ENCODE data around the gene DENND1B.

DNA sequence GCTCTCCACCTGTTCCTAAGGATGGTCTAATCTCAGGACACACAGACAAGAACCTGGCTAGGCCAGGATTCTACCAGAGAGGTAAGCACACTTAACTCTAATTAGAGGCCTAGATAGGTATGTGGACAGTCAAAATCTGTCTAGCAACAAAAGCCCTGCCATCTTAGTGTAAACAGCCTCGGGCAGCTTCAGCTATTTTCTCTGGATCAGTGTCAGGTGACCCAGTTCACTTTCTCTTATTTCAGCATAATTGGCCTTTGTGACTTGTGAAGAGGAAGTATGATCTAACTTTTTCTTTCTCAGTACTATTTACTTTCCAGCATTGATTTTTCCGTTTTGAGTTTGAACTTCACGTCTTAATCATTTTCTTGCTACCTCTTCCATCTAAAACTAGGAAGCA is 289.5 kb downstream of the DENND1B start:
- TF ChIP-seq, protein P1, sequence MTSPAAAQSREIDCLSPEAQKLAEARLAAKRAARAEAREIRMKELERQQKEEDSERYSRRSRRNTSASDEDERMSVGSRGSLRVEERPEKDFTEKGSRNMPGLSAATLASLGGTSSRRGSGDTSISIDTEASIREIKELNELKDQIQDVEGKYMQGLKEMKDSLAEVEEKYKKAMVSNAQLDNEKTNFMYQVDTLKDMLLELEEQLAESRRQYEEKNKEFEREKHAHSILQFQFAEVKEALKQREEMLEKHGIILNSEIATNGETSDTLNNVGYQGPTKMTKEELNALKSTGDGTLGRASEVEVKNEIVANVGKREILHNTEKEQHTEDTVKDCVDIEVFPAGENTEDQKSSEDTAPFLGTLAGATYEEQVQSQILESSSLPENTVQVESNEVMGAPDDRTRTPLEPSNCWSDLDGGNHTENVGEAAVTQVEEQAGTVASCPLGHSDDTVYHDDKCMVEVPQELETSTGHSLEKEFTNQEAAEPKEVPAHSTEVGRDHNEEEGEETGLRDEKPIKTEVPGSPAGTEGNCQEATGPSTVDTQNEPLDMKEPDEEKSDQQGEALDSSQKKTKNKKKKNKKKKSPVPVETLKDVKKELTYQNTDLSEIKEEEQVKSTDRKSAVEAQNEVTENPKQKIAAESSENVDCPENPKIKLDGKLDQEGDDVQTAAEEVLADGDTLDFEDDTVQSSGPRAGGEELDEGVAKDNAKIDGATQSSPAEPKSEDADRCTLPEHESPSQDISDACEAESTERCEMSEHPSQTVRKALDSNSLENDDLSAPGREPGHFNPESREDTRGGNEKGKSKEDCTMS (CRISPR knock-in tag; conservative IDR thresholded peaks at IDR 0.05): no peak
- TF ChIP-seq ZNF138 (CRISPR knock-in tag; IDR thresholded peaks at IDR 0.05; ENCODE audit: low read depth) (no peak), SRSF1 (optimal IDR thresholded peaks at IDR 0.05; ENCODE audit: low read depth, low read length) (no peak), ZNF674 (CRISPR knock-in tag; IDR thresholded peaks at IDR 0.05; ENCODE audit: low read depth) (no peak), KLF16 (CRISPR knock-in tag; IDR thresholded peaks at IDR 0.05) (no peak), POLR2AphosphoS2 (IDR thresholded peaks at IDR 0.05; ENCODE audit: low read depth, low read length) (no peak), ZKSCAN1 (IDR thresholded peaks at IDR 0.05; ENCODE audit: low read length) (no peak), ZNF274 (CRISPR knock-in tag; IDR thresholded peaks at IDR 0.05) (no peak), POLR2AphosphoS5 (IDR thresholded peaks at IDR 0.05; ENCODE audit: low read depth, low read length) (no peak), CHD2 (IDR thresholded peaks at IDR 0.05; ENCODE audit: low read depth, low read length) (no peak)
- TF ChIP-seq, protein P2, sequence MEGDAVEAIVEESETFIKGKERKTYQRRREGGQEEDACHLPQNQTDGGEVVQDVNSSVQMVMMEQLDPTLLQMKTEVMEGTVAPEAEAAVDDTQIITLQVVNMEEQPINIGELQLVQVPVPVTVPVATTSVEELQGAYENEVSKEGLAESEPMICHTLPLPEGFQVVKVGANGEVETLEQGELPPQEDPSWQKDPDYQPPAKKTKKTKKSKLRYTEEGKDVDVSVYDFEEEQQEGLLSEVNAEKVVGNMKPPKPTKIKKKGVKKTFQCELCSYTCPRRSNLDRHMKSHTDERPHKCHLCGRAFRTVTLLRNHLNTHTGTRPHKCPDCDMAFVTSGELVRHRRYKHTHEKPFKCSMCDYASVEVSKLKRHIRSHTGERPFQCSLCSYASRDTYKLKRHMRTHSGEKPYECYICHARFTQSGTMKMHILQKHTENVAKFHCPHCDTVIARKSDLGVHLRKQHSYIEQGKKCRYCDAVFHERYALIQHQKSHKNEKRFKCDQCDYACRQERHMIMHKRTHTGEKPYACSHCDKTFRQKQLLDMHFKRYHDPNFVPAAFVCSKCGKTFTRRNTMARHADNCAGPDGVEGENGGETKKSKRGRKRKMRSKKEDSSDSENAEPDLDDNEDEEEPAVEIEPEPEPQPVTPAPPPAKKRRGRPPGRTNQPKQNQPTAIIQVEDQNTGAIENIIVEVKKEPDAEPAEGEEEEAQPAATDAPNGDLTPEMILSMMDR (CRISPR knock-in tag; IDR thresholded peaks at IDR 0.05): no peak
- TF ChIP-seq, protein P3, sequence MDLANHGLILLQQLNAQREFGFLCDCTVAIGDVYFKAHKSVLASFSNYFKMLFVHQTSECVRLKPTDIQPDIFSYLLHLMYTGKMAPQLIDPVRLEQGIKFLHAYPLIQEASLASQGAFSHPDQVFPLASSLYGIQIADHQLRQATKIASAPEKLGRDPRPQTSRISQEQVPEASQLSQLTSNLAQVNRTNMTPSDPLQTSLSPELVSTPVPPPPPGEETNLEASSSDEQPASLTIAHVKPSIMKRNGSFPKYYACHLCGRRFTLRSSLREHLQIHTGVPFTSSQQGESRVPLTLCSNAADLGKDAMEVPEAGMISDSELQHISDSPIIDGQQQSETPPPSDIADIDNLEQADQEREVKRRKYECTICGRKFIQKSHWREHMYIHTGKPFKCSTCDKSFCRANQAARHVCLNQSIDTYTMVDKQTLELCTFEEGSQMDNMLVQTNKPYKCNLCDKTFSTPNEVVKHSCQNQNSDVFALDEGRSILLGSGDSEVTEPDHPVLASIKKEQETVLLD (CRISPR knock-in tag; IDR thresholded peaks at IDR 0.05; ENCODE audit: low read depth): no peak
- TF ChIP-seq, protein P4, sequence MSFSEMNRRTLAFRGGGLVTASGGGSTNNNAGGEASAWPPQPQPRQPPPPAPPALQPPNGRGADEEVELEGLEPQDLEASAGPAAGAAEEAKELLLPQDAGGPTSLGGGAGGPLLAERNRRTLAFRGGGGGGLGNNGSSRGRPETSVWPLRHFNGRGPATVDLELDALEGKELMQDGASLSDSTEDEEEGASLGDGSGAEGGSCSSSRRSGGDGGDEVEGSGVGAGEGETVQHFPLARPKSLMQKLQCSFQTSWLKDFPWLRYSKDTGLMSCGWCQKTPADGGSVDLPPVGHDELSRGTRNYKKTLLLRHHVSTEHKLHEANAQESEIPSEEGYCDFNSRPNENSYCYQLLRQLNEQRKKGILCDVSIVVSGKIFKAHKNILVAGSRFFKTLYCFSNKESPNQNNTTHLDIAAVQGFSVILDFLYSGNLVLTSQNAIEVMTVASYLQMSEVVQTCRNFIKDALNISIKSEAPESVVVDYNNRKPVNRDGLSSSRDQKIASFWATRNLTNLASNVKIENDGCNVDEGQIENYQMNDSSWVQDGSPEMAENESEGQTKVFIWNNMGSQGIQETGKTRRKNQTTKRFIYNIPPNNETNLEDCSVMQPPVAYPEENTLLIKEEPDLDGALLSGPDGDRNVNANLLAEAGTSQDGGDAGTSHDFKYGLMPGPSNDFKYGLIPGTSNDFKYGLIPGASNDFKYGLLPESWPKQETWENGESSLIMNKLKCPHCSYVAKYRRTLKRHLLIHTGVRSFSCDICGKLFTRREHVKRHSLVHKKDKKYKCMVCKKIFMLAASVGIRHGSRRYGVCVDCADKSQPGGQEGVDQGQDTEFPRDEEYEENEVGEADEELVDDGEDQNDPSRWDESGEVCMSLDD (CRISPR knock-in tag; IDR thresholded peaks at IDR 0.05; ENCODE audit: borderline replicate concordance): no peak
- TF ChIP-seq, protein P5, sequence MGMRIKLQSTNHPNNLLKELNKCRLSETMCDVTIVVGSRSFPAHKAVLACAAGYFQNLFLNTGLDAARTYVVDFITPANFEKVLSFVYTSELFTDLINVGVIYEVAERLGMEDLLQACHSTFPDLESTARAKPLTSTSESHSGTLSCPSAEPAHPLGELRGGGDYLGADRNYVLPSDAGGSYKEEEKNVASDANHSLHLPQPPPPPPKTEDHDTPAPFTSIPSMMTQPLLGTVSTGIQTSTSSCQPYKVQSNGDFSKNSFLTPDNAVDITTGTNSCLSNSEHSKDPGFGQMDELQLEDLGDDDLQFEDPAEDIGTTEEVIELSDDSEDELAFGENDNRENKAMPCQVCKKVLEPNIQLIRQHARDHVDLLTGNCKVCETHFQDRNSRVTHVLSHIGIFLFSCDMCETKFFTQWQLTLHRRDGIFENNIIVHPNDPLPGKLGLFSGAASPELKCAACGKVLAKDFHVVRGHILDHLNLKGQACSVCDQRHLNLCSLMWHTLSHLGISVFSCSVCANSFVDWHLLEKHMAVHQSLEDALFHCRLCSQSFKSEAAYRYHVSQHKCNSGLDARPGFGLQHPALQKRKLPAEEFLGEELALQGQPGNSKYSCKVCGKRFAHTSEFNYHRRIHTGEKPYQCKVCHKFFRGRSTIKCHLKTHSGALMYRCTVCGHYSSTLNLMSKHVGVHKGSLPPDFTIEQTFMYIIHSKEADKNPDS (CRISPR knock-in tag; IDR thresholded peaks at IDR 0.05): no peak
